ENCODE data around the gene PTGER3. TPM values are rescaled to one million over a fixed set of nuclear protein-coding genes. Genes with fewer than 3 reads are reported as not detected.
A peak's percentile ranks its signal among the peaks of the same experiment; 100 is the strongest.

The PTGER3 gene
- total RNA-seq, 1 donor from 2014 or later = under 0.01 TPM

GRCh38 chr1:71087713-71088112 lies 40.1 kb upstream of the PTGER3 start:
- no peak for DNase-seq (ENCODE audit: low read depth)
- H3K4me3 ChIP-seq (ENCODE audit: low read depth, low read length) = no peak overlapping the region
- no peak for FAIRE-seq
- peaks cover 3% of the 10 kb centered on the region for H3K27me3 ChIP-seq (ENCODE audit: control insufficient read depth, insufficient read depth, low read length)
- no peak for TF ChIP-seq CTCF (IDR thresholded peaks at IDR 0.05; ENCODE audit: insufficient read depth, low read length, severe bottlenecking)
- no peaks in the 10 kb centered on the region for H3K36me3 ChIP-seq (ENCODE audit: control insufficient read depth, insufficient read depth, low read length)

- DNase-seq (ENCODE audit: low read depth) (peak; percentile 4), FAIRE-seq (no peak)
- H3K27me3 ChIP-seq (ENCODE audit: control insufficient read depth, insufficient read depth, low read length) = no peaks in the 10 kb centered on the region
- H3K4me3 ChIP-seq (ENCODE audit: low read depth, low read length) = no peak overlapping the region
- TF ChIP-seq CTCF (IDR thresholded peaks at IDR 0.05; ENCODE audit: insufficient read depth, low read length, severe bottlenecking) = peak; percentile 6
- no peaks in the 10 kb centered on the region for H3K36me3 ChIP-seq (ENCODE audit: control insufficient read depth, insufficient read depth, low read length)
Observed at GRCh38 chr1:71087060-71087459, 39.4 kb upstream of the PTGER3 start.

- Histone ChIP-seq H3K27me3 (ENCODE audit: control insufficient read depth, insufficient read depth, low read length) (no peaks in the 10 kb centered on the region), H3K36me3 (ENCODE audit: control insufficient read depth, insufficient read depth, low read length) (no peaks in the 10 kb centered on the region), H3K4me3 (ENCODE audit: low read depth, low read length) (no peak overlapping the region)
- FAIRE-seq (no peak), DNase-seq (ENCODE audit: low read depth) (peak; percentile 99)
- no peak for TF ChIP-seq CTCF (IDR thresholded peaks at IDR 0.05; ENCODE audit: insufficient read depth, low read length, severe bottlenecking)
Observed at GRCh38 chr1:71086331-71086730, 38.7 kb upstream of the PTGER3 start.

- FAIRE-seq (no peak), DNase-seq (ENCODE audit: low read depth) (no peak)
- Histone ChIP-seq H3K27me3 (ENCODE audit: control insufficient read depth, insufficient read depth, low read length) (no peaks in the 10 kb centered on the region), H3K4me3 (ENCODE audit: low read depth, low read length) (no peak overlapping the region), H3K36me3 (ENCODE audit: control insufficient read depth, insufficient read depth, low read length) (no peaks in the 10 kb centered on the region)
- no peak for TF ChIP-seq CTCF (IDR thresholded peaks at IDR 0.05; ENCODE audit: insufficient read depth, low read length, severe bottlenecking)
Observed at GRCh38 chr1:71083271-71083670, 35.7 kb upstream of the PTGER3 start.

GRCh38 chr1:71081697-71082080 lies 34.1 kb upstream of the PTGER3 start:
- no peak for TF ChIP-seq CTCF (IDR thresholded peaks at IDR 0.05; ENCODE audit: insufficient read depth, low read length, severe bottlenecking)
- no peaks in the 10 kb centered on the region for H3K27me3 ChIP-seq (ENCODE audit: control insufficient read depth, insufficient read depth, low read length)
- DNase-seq (ENCODE audit: low read depth) (no peak), FAIRE-seq (no peak)
- peaks cover 2% of the 10 kb centered on the region for H3K36me3 ChIP-seq (ENCODE audit: control insufficient read depth, insufficient read depth, low read length)
- H3K4me3 ChIP-seq (ENCODE audit: low read depth, low read length) = peak overlapping the region; percentile 52
